HG02840 (cell line): ENCODE measurements around the gene DFFA.
"Not testable (repeated sequence)": the region's sequence is repeated elsewhere in the genome, so short reads cannot be mapped to it uniquely, and the experiment has no call there.

Source experiments
- ATAC-seq: cut with Tn5 transposase; IDR thresholded peaks from one replicate; pipeline ENCODE4 v1.9.1; 2021; ENCODE audit warnings: mild to moderate bottlenecking, moderate library complexity, moderate number of reproducible peaks; ENCODE audit not compliant: unreplicated experiment, low FRiP score

Gene DFFA

DNA sequence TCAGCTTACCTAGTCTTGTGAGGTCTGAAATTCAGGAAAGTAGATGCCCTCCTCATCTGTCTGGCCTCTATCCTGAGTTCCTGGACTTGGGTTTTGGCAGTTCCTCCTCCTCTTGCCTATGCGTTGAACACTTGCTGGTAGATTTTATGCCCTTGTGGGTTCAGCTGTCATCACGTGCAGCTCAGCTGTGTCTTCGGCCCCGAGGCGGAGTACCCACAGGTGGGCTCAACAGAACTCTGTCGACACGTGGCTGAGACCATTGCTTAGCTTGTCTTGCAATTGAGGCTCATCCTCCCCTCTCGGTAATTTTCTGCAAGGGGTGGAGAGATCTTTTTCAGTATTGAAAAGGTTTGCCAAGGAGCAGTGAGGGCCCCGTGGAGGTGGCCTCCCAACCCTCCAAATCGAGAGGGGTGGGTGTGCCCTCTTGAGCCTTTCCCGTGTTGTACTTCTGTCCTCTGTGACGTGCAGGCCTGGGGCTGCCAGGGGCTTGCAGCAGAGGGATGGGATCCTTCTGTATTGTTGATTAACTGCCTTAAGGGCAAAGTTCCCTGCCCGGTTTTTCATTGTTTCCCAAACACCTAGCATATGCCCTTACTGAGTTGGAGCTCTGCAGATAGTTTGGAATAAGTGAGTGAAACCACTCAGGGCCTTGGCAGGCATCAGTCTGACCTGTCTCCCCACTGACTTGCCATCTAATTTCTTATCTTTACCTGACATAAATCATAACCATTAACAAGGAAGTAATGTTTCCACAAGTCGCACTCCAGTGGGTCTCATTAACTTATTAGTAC, 39.2 kb downstream of the DFFA start:
- no peak for ATAC-seq

DNA sequence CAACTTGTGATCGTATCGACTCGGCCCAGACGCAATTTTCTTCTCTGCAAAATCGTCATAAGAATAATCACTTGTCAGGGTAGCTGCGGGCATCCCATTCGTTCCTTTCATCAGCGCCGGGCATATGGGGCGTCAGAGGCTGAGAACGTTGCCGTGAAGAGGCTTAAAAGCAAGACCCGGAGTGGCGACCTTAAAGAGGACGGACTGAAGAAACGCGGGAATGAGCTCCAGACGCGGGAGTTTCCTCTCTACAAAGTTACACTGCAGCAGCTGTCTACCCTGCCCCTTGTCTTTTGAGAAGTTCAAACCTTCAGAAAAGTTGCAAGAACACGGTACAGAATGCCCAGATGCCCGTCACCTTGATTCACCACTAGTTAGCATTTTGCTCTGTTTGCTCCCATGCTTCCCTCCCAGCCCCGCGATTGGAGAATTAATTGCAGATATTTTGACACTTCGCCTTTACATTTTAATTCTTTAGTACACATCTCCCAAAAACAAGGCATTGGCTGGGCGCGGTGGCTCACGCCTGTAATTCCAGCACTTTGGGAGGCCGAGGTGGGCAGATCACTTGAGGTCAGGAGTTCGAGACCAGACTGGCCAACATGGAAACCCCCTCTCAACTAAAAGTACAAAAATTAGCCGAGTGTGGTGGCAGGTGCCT, 41.1 kb downstream of the DFFA start:
- no peak for ATAC-seq

DNA sequence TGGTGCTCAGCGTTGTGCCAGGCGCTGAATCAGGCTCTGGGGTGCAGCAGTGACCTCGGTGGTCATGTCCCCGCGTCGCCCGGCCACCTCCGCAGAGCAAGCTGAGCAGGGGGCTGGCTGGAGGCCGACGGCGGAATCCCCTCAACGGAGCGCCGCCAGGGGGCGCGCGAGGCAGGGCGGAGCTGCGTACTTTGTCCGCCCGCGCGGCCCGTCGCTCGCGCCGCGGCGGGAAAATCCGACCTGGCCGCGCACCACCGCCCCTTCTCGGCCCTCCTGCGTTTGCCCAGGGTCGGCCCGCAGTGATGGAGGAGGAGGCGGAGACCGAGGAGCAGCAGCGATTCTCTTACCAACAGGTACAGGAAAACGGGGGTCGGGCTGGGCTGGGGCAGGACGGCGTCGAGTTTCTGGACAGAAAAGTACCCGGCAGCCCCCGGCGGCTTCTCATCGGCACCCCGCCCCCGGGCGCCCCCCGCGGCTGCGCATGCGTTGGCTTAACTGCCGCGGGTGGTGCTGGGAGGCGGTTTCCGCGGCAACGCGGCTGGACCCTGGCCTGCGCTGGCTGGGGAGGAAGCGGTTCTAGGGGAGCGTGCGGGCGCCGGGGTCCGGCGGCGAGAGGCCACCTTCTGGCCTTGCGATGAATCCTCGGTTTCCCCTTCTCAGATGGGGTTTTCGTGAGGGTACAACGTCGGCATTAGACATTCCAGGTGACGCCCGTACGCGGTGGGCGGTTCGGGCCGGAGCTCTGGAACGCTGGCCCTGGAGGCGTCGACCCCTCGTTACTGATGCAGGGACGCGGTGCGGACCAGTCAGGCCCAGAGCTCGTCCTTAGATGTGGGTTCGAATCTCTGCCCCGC, 41.9 kb downstream of the DFFA start, which contains the start of gene CENPS:
Gene CENPS (plus strand): TSS at position 218 of the 854 bp plus-strand sequence. CDS start 85 bp downstream, at position 303.
- ATAC-seq = peak; percentile 78

DNA sequence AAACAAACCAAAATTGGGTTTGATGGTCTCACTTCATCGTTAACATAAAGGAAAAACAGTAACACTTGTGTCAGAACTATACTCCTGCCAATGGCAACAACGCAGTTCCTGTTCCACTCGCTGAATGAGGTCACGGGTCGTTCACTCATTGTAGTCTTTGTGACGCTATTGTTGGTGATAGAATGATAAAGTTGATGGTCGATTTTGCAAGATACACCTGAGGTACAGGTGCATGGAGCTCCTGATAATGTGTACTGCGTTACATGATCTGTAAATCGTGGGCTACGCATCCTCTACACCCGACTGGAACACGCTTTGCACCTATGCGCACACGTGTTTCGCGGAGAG, 42.5 kb downstream of the DFFA start:
- ATAC-seq = peak; percentile 9

DNA sequence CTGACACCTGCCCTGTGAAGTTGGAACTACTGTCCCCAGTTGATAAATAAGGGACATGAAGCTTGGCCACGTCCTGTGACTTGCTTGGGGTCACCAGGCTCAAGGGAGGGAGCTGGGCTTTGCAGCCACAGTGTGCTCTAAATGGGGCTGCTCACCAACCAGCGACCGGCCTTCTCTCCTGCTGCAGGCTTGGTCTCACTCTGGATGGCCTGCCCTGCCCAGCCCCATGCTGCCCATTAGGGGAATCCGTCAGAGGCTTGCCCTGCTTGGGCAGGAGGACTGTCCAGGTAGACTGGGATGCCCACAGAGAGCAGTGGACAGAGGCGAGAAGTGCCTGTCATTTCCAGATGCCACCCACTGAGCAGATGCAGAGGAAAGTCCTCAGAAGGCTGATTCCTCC, 43.3 kb downstream of the DFFA start:
- no peak for ATAC-seq

DNA sequence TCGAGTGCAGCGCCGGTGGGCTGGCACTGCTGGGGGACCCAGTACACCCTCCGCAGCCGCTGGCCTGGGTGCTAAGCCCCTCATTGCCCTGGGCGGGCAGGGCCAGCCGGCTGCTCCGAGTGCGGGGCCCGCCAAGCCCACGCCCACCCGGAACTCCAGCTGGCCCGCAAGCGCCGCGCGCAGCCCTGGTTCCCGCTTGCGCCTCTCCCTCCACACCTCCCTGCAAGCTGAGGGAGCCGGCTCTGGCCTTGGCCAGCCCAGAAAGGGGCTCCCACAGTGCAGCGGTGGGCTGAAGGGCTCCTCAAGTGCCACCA, 45.8 kb downstream of the DFFA start:
- not testable (repeated sequence) for ATAC-seq

DNA sequence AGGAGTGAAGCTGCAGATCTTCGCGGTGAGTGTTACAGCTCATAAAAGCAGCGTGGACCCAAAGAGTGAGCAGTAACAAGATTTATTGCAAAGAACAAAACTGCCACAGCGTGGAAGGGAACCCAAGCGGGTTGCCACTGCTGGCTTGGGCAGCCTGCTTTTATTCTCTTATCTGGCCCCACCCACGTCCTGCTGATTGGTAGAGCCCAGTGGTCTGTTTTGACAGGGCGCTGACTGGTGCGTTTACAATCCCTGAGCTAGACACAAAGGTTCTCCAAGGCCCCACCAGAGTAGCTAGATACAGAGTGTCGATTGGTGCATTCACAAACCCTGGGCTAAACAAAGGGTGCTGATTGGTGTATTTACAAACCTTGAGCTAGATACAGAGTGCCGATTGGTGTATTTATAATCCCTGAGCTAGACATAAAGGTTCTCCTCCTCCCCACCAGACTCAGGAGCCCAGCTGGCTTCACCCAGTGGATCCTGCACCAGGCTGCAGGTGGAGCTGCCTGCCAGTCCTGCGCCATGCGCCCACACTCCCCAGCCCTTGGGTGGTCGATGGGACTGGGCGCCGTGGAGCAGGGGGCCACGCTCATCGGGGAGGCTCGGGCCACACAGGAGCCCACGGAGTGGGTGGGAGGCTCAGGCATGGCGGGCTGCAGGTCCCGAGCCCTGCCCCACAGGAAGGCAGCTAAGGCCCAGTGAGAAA, 46.3 kb downstream of the DFFA start:
- ATAC-seq = not testable (repeated sequence)

DNA sequence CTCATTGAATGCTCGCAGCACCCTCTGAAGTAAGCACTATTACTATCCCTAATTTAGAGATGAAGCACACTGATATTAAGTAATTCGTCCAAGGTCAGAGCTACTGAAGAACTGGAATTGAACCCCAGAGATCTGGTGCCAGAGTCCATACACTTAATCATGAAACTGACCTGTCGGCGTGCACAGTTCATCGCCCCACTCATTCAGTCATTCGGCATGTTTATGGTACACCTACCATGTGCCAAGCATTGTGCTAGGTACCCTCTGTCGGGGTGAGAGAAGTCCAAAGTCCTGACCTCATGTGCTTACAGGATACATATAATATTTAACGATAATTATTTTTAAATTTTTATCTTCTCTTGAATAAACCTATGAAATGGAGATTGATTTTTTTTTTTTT, 47.7 kb downstream of the DFFA start:
- no peak for ATAC-seq

DNA sequence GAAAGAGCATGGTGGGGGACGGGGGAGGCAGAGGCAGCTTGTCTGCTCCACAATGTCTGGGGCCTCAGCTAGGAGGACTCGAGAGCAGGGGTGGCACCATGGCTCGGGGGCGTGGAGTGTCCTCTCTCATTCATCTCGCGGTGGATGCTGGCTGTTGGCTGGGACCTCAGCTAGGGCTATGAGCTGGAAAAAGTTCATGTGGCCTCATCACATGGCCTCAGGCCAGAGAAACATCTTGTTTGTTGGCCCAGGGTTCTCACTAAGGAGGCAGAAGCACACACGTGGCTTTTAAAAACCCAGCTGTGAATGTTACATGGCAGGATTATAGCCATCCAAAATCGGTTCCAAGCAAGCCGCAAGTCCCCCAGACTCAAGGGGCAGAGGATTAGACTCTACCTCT, 48.3 kb downstream of the DFFA start:
- no peak for ATAC-seq

DNA sequence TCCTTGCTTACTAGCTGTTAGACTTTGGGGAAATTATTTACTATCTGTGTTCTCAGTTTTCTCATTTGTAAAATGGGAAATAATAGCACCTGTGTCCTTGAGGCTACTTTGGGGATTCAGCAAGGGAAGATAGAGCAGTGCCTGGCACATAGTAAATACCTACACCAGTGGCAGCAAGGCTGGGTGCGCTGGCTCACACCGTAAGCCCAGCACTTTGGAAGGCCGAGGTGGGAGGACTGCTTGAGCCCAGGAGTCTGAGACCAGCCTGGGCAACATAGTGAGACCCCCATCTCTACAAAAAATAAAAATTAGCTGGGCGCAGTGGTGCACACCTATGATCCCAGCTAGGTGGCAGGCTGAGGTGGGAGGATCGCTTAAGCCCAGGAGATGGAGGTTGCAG, 50.7 kb downstream of the DFFA start:
- ATAC-seq = no peak

DNA sequence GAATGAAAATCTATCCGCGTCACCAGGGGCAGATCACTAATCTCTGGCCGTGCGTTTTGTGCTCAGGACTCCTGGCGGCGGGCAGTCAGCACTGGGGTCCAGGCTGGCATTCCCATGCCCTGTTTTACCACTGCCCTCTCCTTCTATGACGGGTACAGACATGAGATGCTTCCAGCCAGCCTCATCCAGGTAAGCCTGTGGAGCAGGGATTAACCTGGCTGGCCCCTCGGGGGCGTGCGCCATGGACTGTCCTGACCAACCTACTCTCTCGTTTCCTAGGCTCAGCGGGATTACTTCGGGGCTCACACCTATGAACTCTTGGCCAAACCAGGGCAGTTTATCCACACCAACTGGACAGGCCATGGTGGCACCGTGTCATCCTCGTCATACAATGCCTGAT, 53.0 kb downstream of the DFFA start:
- no peak for ATAC-seq

DNA sequence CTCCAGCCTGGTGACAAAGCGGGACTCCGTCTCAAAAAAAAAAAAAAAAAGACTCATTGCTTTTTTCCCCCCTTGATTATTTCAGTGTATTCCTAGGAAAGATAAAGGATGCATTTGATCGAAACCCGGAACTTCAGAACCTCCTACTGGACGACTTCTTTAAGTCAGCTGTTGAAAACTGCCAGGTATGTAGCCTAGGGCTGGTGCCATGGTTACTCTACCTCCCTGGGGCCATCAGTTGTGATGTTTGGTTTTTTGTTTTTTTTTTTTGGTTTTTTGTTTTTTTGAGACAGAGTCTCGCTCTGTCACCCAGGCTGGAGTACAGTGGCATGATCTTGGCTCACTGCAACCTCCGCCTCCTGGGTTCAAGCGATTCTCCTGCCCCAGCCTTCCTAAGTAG, 53.6 kb downstream of the DFFA start:
- not testable (repeated sequence) for ATAC-seq

DNA sequence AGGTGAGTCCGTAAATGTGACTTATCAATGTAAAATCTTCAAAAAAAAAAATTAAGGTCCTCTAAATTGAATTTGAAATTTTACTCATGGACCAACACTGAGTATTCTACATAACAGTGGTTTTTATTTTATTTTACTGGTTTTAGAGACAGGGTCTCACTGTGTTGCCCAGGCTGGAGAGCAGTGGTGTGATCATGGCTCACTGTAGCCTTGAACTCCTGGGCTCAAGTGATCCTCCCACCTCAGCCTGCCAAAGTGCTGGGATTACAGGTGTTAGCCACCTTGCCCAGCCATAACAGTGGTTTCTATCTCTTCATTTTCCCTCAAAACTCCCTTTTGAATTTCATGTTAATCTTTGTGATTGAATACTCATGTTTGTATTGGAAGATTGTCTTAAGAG, 56.4 kb downstream of the DFFA start:
- not testable (repeated sequence) for ATAC-seq

DNA sequence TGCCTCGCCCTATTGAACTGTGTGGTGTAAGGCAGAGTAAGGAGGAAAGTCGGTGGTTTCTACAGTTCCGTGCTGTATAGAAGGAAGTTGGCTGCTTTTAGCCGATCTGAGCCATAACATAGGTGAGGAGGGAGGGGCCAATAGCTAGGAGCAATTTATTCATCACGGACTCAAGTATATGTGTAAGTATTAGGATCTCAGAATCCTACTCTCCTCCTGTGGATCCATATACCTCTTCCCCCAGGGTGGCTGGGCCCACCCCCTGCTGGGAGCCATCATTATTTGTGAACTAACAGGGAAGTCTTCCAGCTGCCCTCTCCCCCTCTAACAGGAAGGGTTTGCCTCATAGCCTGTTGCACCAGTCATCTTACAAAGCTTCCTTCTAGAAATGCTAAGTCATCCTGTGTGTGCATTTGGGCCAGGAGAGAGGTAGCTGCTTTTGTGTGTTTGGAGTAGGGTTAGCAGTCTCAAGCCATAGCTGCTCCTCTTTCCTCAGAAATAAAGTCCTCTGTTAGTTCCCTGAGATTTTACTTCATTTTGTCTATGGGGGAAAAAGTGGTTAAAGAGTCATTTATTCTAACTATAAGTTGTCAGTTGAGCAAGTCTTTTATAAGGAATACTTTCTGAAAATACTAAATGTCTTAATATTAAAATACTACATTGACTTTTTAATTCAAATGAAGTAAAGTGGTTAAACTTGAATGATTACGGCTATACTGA, 57.0 kb downstream of the DFFA start:
- ATAC-seq = no peak

DNA sequence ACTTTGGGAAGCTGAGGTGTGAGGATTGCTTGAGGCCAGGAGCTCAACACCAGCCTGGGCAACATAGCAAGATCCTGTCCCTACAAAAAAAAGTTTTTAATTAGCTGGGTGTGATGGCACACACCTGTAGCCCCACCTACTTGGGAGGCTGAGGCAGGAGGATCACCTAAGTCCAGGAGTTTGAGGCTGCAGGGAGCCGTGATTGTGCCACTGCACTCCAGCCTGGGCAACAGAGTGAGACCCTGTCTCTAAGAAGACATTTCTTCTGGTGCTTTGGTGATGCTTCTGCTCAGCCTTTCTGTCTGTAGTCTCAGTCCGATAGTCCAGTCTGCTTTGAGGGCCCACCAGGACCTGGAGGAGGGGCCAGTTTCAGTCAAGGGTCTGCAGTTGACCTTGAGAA, 65.1 kb downstream of the DFFA start:
- ATAC-seq = no peak
